ENCODE data around the gene CARD9.

The CARD9 gene

GRCh38 chr9:136393531-136393930 lies 20.1 kb upstream of the CARD9 start:
- H3K27me3 ChIP-seq (ENCODE audit: insufficient read depth, low read length): no peaks in the 10 kb centered on the region
- peaks cover 13% of the 10 kb centered on the region for H3K4me1 ChIP-seq (ENCODE audit: control insufficient read depth, insufficient read depth, low read length, unreplicated experiment)
- peaks cover 18% of the 10 kb centered on the region; the same call in 1 of the 2 replicates for H3K36me3 ChIP-seq (ENCODE audit: insufficient read depth, low read length)
- H3K79me2 ChIP-seq (ENCODE audit: control insufficient read depth, insufficient read depth, low read length, unreplicated experiment): peaks cover 9% of the 10 kb centered on the region
- no peak overlapping the region for H3K27ac ChIP-seq (ENCODE audit: low read depth, low read length)
- H3K4me3 ChIP-seq (ENCODE audit: low read depth, low read length): no peak overlapping the region
- H2AFZ ChIP-seq (ENCODE audit: low read length, unreplicated experiment): no peak overlapping the region

- H3K79me2 ChIP-seq (ENCODE audit: control insufficient read depth, insufficient read depth, low read length, unreplicated experiment): peaks cover 2% of the 10 kb centered on the region
- peaks cover 7% of the 10 kb centered on the region for H3K4me1 ChIP-seq (ENCODE audit: control insufficient read depth, insufficient read depth, low read length, unreplicated experiment)
- H3K36me3 ChIP-seq (ENCODE audit: insufficient read depth, low read length): peaks cover 18% of the 10 kb centered on the region; the same call in 1 of the 2 replicates
- no peak overlapping the region for H3K4me3 ChIP-seq (ENCODE audit: low read depth, low read length)
- no peaks in the 10 kb centered on the region for H3K27me3 ChIP-seq (ENCODE audit: insufficient read depth, low read length)
- no peak overlapping the region for H2AFZ ChIP-seq (ENCODE audit: low read length, unreplicated experiment)
- no peak overlapping the region for H3K27ac ChIP-seq (ENCODE audit: low read depth, low read length)
Measured at GRCh38 chr9:136392538-136393449, 19.3 kb upstream of the CARD9 start.

- Histone ChIP-seq H3K4me3 (ENCODE audit: low read depth, low read length) (no peak overlapping the region), H3K27ac (ENCODE audit: low read depth, low read length) (no peak overlapping the region), H2AFZ (ENCODE audit: low read length, unreplicated experiment) (no peak overlapping the region), H3K27me3 (ENCODE audit: insufficient read depth, low read length) (no peaks in the 10 kb centered on the region), H3K79me2 (ENCODE audit: control insufficient read depth, insufficient read depth, low read length, unreplicated experiment) (no peaks in the 10 kb centered on the region), H3K36me3 (ENCODE audit: insufficient read depth, low read length) (peaks cover 16% of the 10 kb centered on the region; the same call in 1 of the 2 replicates), H3K4me1 (ENCODE audit: control insufficient read depth, insufficient read depth, low read length, unreplicated experiment) (peaks cover 7% of the 10 kb centered on the region)
Measured at GRCh38 chr9:136391737-136392537, 18.5 kb upstream of the CARD9 start.

DNA sequence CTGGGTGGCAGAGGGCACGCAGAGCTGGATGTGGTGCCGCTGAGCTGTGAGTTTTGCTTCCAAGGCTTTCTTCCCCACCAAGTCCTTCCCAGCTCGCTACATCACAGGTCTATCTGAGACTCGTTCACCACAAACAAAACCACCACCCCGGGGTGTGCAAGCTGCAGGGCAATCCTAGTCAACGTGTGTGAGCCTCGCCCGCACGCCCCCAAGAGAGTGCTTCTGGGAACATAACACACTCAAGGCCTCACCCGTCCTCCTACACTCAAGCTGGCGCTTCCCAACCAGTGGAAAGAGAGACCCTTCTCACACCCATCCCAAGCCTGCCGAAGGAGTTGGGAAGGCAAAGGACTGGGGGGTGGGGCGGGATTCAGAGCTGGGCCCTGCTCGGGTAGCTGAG lies 15.9 kb upstream of the CARD9 start:
- peaks cover 7% of the 10 kb centered on the region; the same call in 1 of the 2 replicates for H3K36me3 ChIP-seq (ENCODE audit: insufficient read depth, low read length)
- H3K4me3 ChIP-seq (ENCODE audit: low read depth, low read length): no peak overlapping the region
- H3K27me3 ChIP-seq (ENCODE audit: insufficient read depth, low read length): no peaks in the 10 kb centered on the region
- H3K4me1 ChIP-seq (ENCODE audit: control insufficient read depth, insufficient read depth, low read length, unreplicated experiment): peaks cover 7% of the 10 kb centered on the region
- H2AFZ ChIP-seq (ENCODE audit: low read length, unreplicated experiment): no peak overlapping the region
- H3K27ac ChIP-seq (ENCODE audit: low read depth, low read length): no peak overlapping the region
- no peaks in the 10 kb centered on the region for H3K79me2 ChIP-seq (ENCODE audit: control insufficient read depth, insufficient read depth, low read length, unreplicated experiment)

- no peaks in the 10 kb centered on the region for H3K79me2 ChIP-seq (ENCODE audit: control insufficient read depth, insufficient read depth, low read length, unreplicated experiment)
- no peak overlapping the region for H2AFZ ChIP-seq (ENCODE audit: low read length, unreplicated experiment)
- no peak overlapping the region for H3K27ac ChIP-seq (ENCODE audit: low read depth, low read length)
- no peaks in the 10 kb centered on the region for H3K4me1 ChIP-seq (ENCODE audit: control insufficient read depth, insufficient read depth, low read length, unreplicated experiment)
- no peak overlapping the region for H3K4me3 ChIP-seq (ENCODE audit: low read depth, low read length)
- H3K27me3 ChIP-seq (ENCODE audit: insufficient read depth, low read length): no peaks in the 10 kb centered on the region
- peaks cover 3% of the 10 kb centered on the region; the same call in 1 of the 2 replicates for H3K36me3 ChIP-seq (ENCODE audit: insufficient read depth, low read length)
Measured at GRCh38 chr9:136387217-136387616, 13.7 kb upstream of the CARD9 start.

DNA sequence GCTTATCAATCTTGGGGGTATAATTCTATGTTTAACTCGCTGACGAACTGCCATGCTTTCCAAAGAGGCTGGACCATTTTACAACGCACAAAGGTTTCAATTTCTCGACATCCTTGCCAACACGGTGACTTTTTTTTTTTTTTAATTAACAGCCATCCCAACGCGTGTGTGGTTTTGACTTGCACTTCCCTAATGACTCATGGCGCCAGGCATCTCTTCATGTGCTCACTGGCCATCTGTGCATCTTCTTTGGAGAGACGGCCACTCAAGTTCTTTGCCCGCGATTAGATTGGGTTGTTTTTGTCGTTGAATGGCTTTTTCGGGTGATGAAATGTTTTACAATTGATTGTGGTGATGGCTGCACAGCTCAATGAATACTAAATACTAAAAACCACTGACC lies 12.5 kb upstream of the CARD9 start:
- H3K27me3 ChIP-seq (ENCODE audit: insufficient read depth, low read length): no peaks in the 10 kb centered on the region
- no peak overlapping the region for H3K27ac ChIP-seq (ENCODE audit: low read depth, low read length)
- no peaks in the 10 kb centered on the region for H3K4me1 ChIP-seq (ENCODE audit: control insufficient read depth, insufficient read depth, low read length, unreplicated experiment)
- H3K4me3 ChIP-seq (ENCODE audit: low read depth, low read length): no peak overlapping the region
- H2AFZ ChIP-seq (ENCODE audit: low read length, unreplicated experiment): no peak overlapping the region
- H3K79me2 ChIP-seq (ENCODE audit: control insufficient read depth, insufficient read depth, low read length, unreplicated experiment): no peaks in the 10 kb centered on the region
- H3K36me3 ChIP-seq (ENCODE audit: insufficient read depth, low read length): peaks cover 3% of the 10 kb centered on the region; the same call in 1 of the 2 replicates

DNA sequence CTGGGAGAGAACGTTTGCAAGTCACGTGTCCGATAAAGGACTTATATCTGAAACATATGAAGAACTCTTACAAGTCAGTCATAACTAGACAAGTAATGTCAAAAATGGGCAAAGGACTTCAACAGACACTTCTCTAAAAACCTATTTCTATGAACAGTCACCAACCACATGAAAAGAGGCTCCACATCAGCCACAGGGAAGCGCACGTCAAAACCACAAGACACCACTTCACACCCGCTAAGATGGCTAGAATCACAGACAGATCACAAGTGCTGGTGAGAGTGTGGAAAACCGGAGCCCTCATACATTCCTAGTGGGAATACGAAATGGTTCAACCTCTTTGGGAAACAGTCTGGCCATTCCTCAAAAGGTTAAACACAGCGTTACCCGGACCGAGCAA lies 11.5 kb upstream of the CARD9 start:
- Histone ChIP-seq H3K27ac (ENCODE audit: low read depth, low read length) (no peak overlapping the region), H3K79me2 (ENCODE audit: control insufficient read depth, insufficient read depth, low read length, unreplicated experiment) (no peaks in the 10 kb centered on the region), H3K36me3 (ENCODE audit: insufficient read depth, low read length) (peaks cover 3% of the 10 kb centered on the region; the same call in 1 of the 2 replicates), H3K4me3 (ENCODE audit: low read depth, low read length) (no peak overlapping the region), H2AFZ (ENCODE audit: low read length, unreplicated experiment) (no peak overlapping the region), H3K4me1 (ENCODE audit: control insufficient read depth, insufficient read depth, low read length, unreplicated experiment) (no peaks in the 10 kb centered on the region), H3K27me3 (ENCODE audit: insufficient read depth, low read length) (no peaks in the 10 kb centered on the region)

GRCh38 chr9:136383436-136383835 lies 10.0 kb upstream of the CARD9 start:
- no peak overlapping the region for H2AFZ ChIP-seq (ENCODE audit: low read length, unreplicated experiment)
- H3K27me3 ChIP-seq (ENCODE audit: insufficient read depth, low read length): no peaks in the 10 kb centered on the region
- peaks cover 3% of the 10 kb centered on the region; the same call in 1 of the 2 replicates for H3K36me3 ChIP-seq (ENCODE audit: insufficient read depth, low read length)
- H3K79me2 ChIP-seq (ENCODE audit: control insufficient read depth, insufficient read depth, low read length, unreplicated experiment): no peaks in the 10 kb centered on the region
- H3K27ac ChIP-seq (ENCODE audit: low read depth, low read length): no peak overlapping the region
- H3K4me3 ChIP-seq (ENCODE audit: low read depth, low read length): no peak overlapping the region
- no peaks in the 10 kb centered on the region for H3K4me1 ChIP-seq (ENCODE audit: control insufficient read depth, insufficient read depth, low read length, unreplicated experiment)

GRCh38 chr9:136381966-136382513 lies 8.6 kb upstream of the CARD9 start:
- Histone ChIP-seq H3K27me3 (ENCODE audit: insufficient read depth, low read length) (no peaks in the 10 kb centered on the region), H3K79me2 (ENCODE audit: control insufficient read depth, insufficient read depth, low read length, unreplicated experiment) (no peaks in the 10 kb centered on the region), H3K4me1 (ENCODE audit: control insufficient read depth, insufficient read depth, low read length, unreplicated experiment) (no peaks in the 10 kb centered on the region), H3K4me3 (ENCODE audit: low read depth, low read length) (no peak overlapping the region), H3K27ac (ENCODE audit: low read depth, low read length) (no peak overlapping the region), H3K36me3 (ENCODE audit: insufficient read depth, low read length) (peaks cover 3% of the 10 kb centered on the region; the same call in 1 of the 2 replicates), H2AFZ (ENCODE audit: low read length, unreplicated experiment) (no peak overlapping the region)

DNA sequence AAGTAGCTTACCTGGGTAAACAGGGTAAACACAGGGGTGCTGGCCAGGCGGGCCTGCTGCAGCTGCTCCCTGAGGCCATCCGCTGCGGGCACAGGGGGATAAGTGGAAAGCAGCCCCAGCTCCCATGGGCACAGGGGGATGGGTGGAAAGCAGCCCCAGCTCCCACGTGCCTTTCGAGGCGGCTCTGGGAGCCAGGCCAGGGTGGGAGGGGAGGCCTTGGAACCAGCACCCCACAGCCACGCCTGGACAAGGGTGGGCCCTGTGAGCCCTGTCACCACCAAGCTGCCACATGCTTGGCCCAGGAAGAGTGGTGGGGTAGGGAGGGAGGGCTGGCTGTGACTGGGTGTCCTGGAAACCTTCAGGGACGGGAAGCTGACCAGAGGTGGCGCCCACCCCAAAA lies 7.8 kb upstream of the CARD9 start:
- H3K27me3 ChIP-seq (ENCODE audit: insufficient read depth, low read length): no peaks in the 10 kb centered on the region
- no peak overlapping the region for H2AFZ ChIP-seq (ENCODE audit: low read length, unreplicated experiment)
- no peaks in the 10 kb centered on the region for H3K79me2 ChIP-seq (ENCODE audit: control insufficient read depth, insufficient read depth, low read length, unreplicated experiment)
- H3K36me3 ChIP-seq (ENCODE audit: insufficient read depth, low read length): peaks cover 3% of the 10 kb centered on the region; the same call in 1 of the 2 replicates
- H3K4me1 ChIP-seq (ENCODE audit: control insufficient read depth, insufficient read depth, low read length, unreplicated experiment): no peaks in the 10 kb centered on the region
- no peak overlapping the region for H3K4me3 ChIP-seq (ENCODE audit: low read depth, low read length)
- H3K27ac ChIP-seq (ENCODE audit: low read depth, low read length): no peak overlapping the region
